H9 (cell line): ENCODE measurements around the gene LRRC23. TPM values are rescaled to one million over a fixed set of nuclear protein-coding genes. Genes with fewer than 3 reads are reported as not detected.
A peak's percentile ranks its signal among the peaks of the same experiment; 100 is the strongest.

Experiments used
- DNase-seq: peaks from one replicate; pipeline ENCODE4 v3.0.0-alpha.2; 2017
- H2AFZ ChIP-seq: one replicate; pipeline ENCODE4 v1.6.1; 2013; ENCODE audit warnings: mild to moderate bottlenecking, low read length, control low read depth, moderate library complexity
- H2AK5ac ChIP-seq: 2 replicates; pipeline ENCODE4 v1.6.1; 2013; ENCODE audit warnings: low read length, control low read depth, mixed read lengths; ENCODE audit not compliant: insufficient read length
- H2BK120ac ChIP-seq: one replicate; pipeline ENCODE4 v1.6.1; 2013; ENCODE audit warnings: low read depth, mild to moderate bottlenecking, low read length, control low read depth, inconsistent platforms; ENCODE audit not compliant: poor library complexity, severe bottlenecking
- H2BK12ac ChIP-seq: 2 replicates; pipeline ENCODE4 v1.6.1; 2013; ENCODE audit warnings: low read length, control low read depth, mixed read lengths, low read depth; ENCODE audit not compliant: insufficient read length
- H2BK15ac ChIP-seq: 2 replicates; pipeline ENCODE4 v1.6.1; 2013; ENCODE audit warnings: low read depth, low read length, control low read depth
- H2BK20ac ChIP-seq: one replicate; pipeline ENCODE4 v1.6.1; 2013; ENCODE audit warnings: low read depth, mild to moderate bottlenecking, low read length, control low read depth, inconsistent platforms; ENCODE audit not compliant: poor library complexity, severe bottlenecking
- H2BK5ac ChIP-seq: 2 replicates; pipeline ENCODE4 v1.6.1; 2013; ENCODE audit warnings: low read length, control low read depth, mixed read lengths; ENCODE audit not compliant: insufficient read length
- H3K14ac ChIP-seq: 2 replicates; pipeline ENCODE4 v1.6.1; 2013; ENCODE audit warnings: low read length, control low read depth; ENCODE audit not compliant: insufficient read depth
- H3K18ac ChIP-seq: 2 replicates; pipeline ENCODE4 v1.6.1; 2013; ENCODE audit warnings: low read depth, mild to moderate bottlenecking, mixed read lengths, low read length, control low read depth; ENCODE audit not compliant: insufficient read length
- H3K23ac ChIP-seq: 2 replicates; pipeline ENCODE4 v1.6.1; 2013; ENCODE audit warnings: low read length, control low read depth, mixed read lengths, low read depth; ENCODE audit not compliant: insufficient read length
- H3K23me2 ChIP-seq: 2 replicates; pipeline ENCODE4 v1.6.1; 2013; ENCODE audit warnings: low read depth, mild to moderate bottlenecking, mixed read lengths, low read length, control low read depth; ENCODE audit not compliant: insufficient read length, poor library complexity, severe bottlenecking
- H3K27ac ChIP-seq: 2 replicates; pipeline ENCODE4 v1.5.1; 2013; ENCODE audit warnings: low read length, control low read depth, mixed read lengths, low read depth; ENCODE audit not compliant: insufficient read length
- H3K27me3 ChIP-seq: 2 replicates; pipeline ENCODE4 v1.6.1; 2013; ENCODE audit warnings: low read length, control low read depth, inconsistent platforms; ENCODE audit not compliant: insufficient read depth
- H3K4ac ChIP-seq: 2 replicates; pipeline ENCODE4 v1.6.1; 2013; ENCODE audit warnings: low read depth, mild to moderate bottlenecking, control low read depth, inconsistent platforms, low read length, moderate library complexity
- H3K4me1 ChIP-seq: 2 replicates; pipeline ENCODE4 v1.6.1; 2013; ENCODE audit warnings: low read length, control low read depth, inconsistent platforms; ENCODE audit not compliant: insufficient read depth
- H3K4me2 ChIP-seq: 2 replicates; pipeline ENCODE4 v1.6.1; 2013; ENCODE audit warnings: low read length, control low read depth, mixed read lengths; ENCODE audit not compliant: insufficient read length, insufficient read depth
- H3K56ac ChIP-seq: 2 replicates; pipeline ENCODE4 v1.6.1; 2013; ENCODE audit warnings: low read depth, mild to moderate bottlenecking, mixed read lengths, low read length, control low read depth; ENCODE audit not compliant: insufficient read length
- H3K79me1 ChIP-seq: 2 replicates; pipeline ENCODE4 v1.6.1; 2013; ENCODE audit warnings: low read depth, mild to moderate bottlenecking, moderate library complexity, low read length, control low read depth, inconsistent platforms; ENCODE audit not compliant: insufficient read depth, poor library complexity, severe bottlenecking
- H3K79me2 ChIP-seq: 2 replicates; pipeline ENCODE4 v1.6.1; 2013; ENCODE audit warnings: low read length, control low read depth, inconsistent platforms; ENCODE audit not compliant: insufficient read depth
- H3K9ac ChIP-seq: 2 replicates; pipeline ENCODE4 v1.6.1; 2013; ENCODE audit warnings: low read length, control low read depth, mixed read lengths; ENCODE audit not compliant: insufficient read length; ENCODE audit errors: extremely low read depth
- H3K9me3 ChIP-seq: one replicate; pipeline ENCODE4 v1.6.1; 2013; ENCODE audit warnings: low read depth, low read length, inconsistent platforms; ENCODE audit not compliant: control insufficient read depth
- H3T11ph ChIP-seq: one replicate; pipeline ENCODE4 v1.6.1; 2013; ENCODE audit warnings: mild to moderate bottlenecking, low read length, control low read depth, inconsistent platforms
- H4K20me1 ChIP-seq: one replicate; pipeline ENCODE4 v1.6.1; 2013; ENCODE audit not compliant: control insufficient read depth, insufficient read length, insufficient read depth
- H4K5ac ChIP-seq: 2 replicates; pipeline ENCODE4 v1.6.1; 2013; ENCODE audit warnings: low read depth, mild to moderate bottlenecking, mixed read lengths, low read length, control low read depth; ENCODE audit not compliant: insufficient read length
- H4K8ac ChIP-seq: replicated peaks from 2 replicates; pipeline ENCODE4 v1.6.1; 2013; ENCODE audit warnings: low read length, control low read depth, mixed read lengths, low read depth; ENCODE audit not compliant: insufficient read length
- H4K91ac ChIP-seq: 2 replicates; pipeline ENCODE4 v1.6.1; 2013; ENCODE audit warnings: low read depth, mild to moderate bottlenecking, moderate library complexity, mixed read lengths, low read length, control low read depth; ENCODE audit not compliant: insufficient read length
- H3K27ac Mint-ChIP-seq, 3 experiments: 2 replicates in 2 of 3; 3 replicates in 1 of 3; pipeline ENCODE4 v1.8.0; 2020 to 2021; ENCODE audit warnings: mixed read lengths in 3 of 3, mild to moderate bottlenecking in 1 of 3, moderate library complexity in 1 of 3
- H3K27me3 Mint-ChIP-seq: 2 replicates; pipeline ENCODE4 v1.8.0; 2021; ENCODE audit warnings: low read depth, mild to moderate bottlenecking, moderate library complexity, mixed read lengths
- H3K36me3 Mint-ChIP-seq, 3 experiments: 2 replicates in 2 of 3; 3 replicates in 1 of 3; pipeline ENCODE4 v1.8.0; 2020 to 2021; ENCODE audit warnings: low read depth in 3 of 3, mixed read lengths in 3 of 3; ENCODE audit not compliant: insufficient read depth in 1 of 3
- H3K4me1 Mint-ChIP-seq, 2 experiments: 2 replicates each; pipeline ENCODE4 v1.8.0; 2020; ENCODE audit warnings: mixed read lengths in 2 of 2
- H3K4me3 Mint-ChIP-seq, 2 experiments: 2 replicates in 1 of 2; 3 replicates in 1 of 2; pipeline ENCODE4 v1.8.0; 2020 to 2021; ENCODE audit warnings: mild to moderate bottlenecking in 2 of 2, mixed read lengths in 2 of 2, moderate library complexity in 1 of 2
- H3K9me3 Mint-ChIP-seq, 2 experiments: 2 replicates in 1 of 2; 3 replicates in 1 of 2; pipeline ENCODE4 v1.8.0; 2020; ENCODE audit warnings: mild to moderate bottlenecking in 2 of 2, mixed read lengths in 2 of 2, moderate library complexity in 1 of 2
- CTCF ChIP-seq: fragments of 200-600 bp; sonication (generic); conservative IDR thresholded peaks from 3 replicates; pipeline ENCODE4 v1.8.0; 2021; ENCODE audit warnings: antibody characterized with exemption, mild to moderate bottlenecking
- WGBS: extraction: QIAGEN DNeasy Blood & Tissue Kit; methylation state at CpG from one replicate; pipeline ENCODE4 v1.1.7; 2013; ENCODE audit warnings: missing lambda C conversion rate, low lambda C conversion rate, mixed read lengths; ENCODE audit not compliant: insufficient read length; ENCODE audit errors: extremely low coverage; 5-methylcytosine and 5-hydroxymethylcytosine counted together
- total RNA-seq: library from RNA; stranded (reverse); gene quantifications from 2 replicates; pipeline ENCODE4 v1.2.1, GENCODE V29; 2021

Gene LRRC23
- total RNA-seq, 1 experiment from 2014 or later = 2.1 TPM

GRCh38 chr12:6945613-6946012 is 41.0 kb downstream of the LRRC23 start:
- H3K27ac ChIP-seq = no peak overlapping the region
- Mint-ChIP-seq H3K4me1 (peaks cover 37 to 39% of the 10 kb centered on the region in 2 experiments), H3K9me3 (no peaks in the 10 kb centered on the region; a peak in 1 of 5 replicates), H3K27me3 (peaks cover 2% of the 10 kb centered on the region; the same call in 1 of the 2 replicates), H3K4me3 (peak overlapping the region; percentile 93 to 94), H3K27ac (peak overlapping the region; percentile 77 to 100 (median 85); a peak in 5 of 7 replicates), H3K36me3 (peaks cover 7 to 25% (median 14%) of the 10 kb centered on the region in 3 experiments)
- peaks cover 2% of the 10 kb centered on the region for H4K20me1 ChIP-seq
- H2BK120ac ChIP-seq = no peak overlapping the region
- no peak overlapping the region for H2BK20ac ChIP-seq
- no peak overlapping the region for H2AK5ac ChIP-seq
- no peaks in the 10 kb centered on the region for H3K27me3 ChIP-seq
- H4K5ac ChIP-seq = no peak overlapping the region
- H3T11ph ChIP-seq = no peak overlapping the region
- H3K14ac ChIP-seq = no peak overlapping the region
- no peaks in the 10 kb centered on the region for H3K79me1 ChIP-seq
- H2AFZ ChIP-seq = no peak overlapping the region
- no peak overlapping the region for H2BK15ac ChIP-seq
- H4K8ac ChIP-seq = no peak overlapping the region
- no peak overlapping the region for H2BK12ac ChIP-seq
- no peak overlapping the region for H2BK5ac ChIP-seq
- 0 out of 2 replicates have a peak, but pooled peaks cover 4% of the 10 kb centered on the region for H3K4me1 ChIP-seq
- WGBS = no CpG with 5 or more reads among the region's 11 CpGs
- H3K23me2 ChIP-seq = peaks cover 16% of the 10 kb centered on the region
- no peak overlapping the region for H3K4ac ChIP-seq
- no peak overlapping the region for H3K56ac ChIP-seq
- H3K9ac ChIP-seq = no peak overlapping the region
- H3K18ac ChIP-seq = no peak overlapping the region
- H4K91ac ChIP-seq = no peak overlapping the region
- no peak overlapping the region for H3K23ac ChIP-seq
- no peaks in the 10 kb centered on the region for H3K9me3 ChIP-seq
- TF ChIP-seq CTCF = no peak
- peak overlapping the region; percentile 96 for H3K4me2 ChIP-seq
- no peaks in the 10 kb centered on the region for H3K79me2 ChIP-seq
- no peak for DNase-seq
